ENCODE data around the gene MYLIP. TPM values are rescaled to one million over a fixed set of nuclear protein-coding genes. Genes with fewer than 3 reads are reported as not detected.

The MYLIP gene
- total RNA-seq, 2 experiments from 2014 or later: 17.3 to 17.6 TPM

- H3K4me1 Mint-ChIP-seq (ENCODE audit: low read depth): no peaks in the 10 kb centered on the region
- DNase-seq: no peak
Measured at GRCh38 chr6:16109659-16110305, 19.1 kb upstream of the MYLIP start.

GRCh38 chr6:16118825-16119224 is 10.1 kb upstream of the MYLIP start:
- Mint-ChIP-seq H3K36me3 (ENCODE audit: low read depth) (no peaks in the 10 kb centered on the region), H3K4me3 (no peak overlapping the region), H3K4me1 (ENCODE audit: low read depth) (no peaks in the 10 kb centered on the region), H3K27me3 (ENCODE audit: low read depth) (peaks cover 27% of the 10 kb centered on the region), H3K9me3 (ENCODE audit: insufficient read depth) (no peaks in the 10 kb centered on the region), H3K27ac (no peak overlapping the region)
- no peak for DNase-seq
- ChIA-PET POLR2A (no interaction called here), CTCF (interaction anchor here (1.0 to 1.7 kb wide), 2 partner anchors 10 to 64 kb away, joined by 6 read pairs; partner anchors contain the start of gene MYLIP)
- no peak for ATAC-seq

More at GRCh38 chr6:16109659-16110305, 19.1 kb upstream of the MYLIP start:
- Mint-ChIP-seq H3K27me3 (ENCODE audit: low read depth) (peaks cover 6% of the 10 kb centered on the region), H3K27ac (no peak overlapping the region), H3K9me3 (ENCODE audit: insufficient read depth) (no peaks in the 10 kb centered on the region), H3K36me3 (ENCODE audit: low read depth) (no peaks in the 10 kb centered on the region), H3K4me3 (no peak overlapping the region)
- CTCF ChIA-PET: no interaction called here
- ATAC-seq: no peak
- POLR2A ChIA-PET: no interaction called here

DNA sequence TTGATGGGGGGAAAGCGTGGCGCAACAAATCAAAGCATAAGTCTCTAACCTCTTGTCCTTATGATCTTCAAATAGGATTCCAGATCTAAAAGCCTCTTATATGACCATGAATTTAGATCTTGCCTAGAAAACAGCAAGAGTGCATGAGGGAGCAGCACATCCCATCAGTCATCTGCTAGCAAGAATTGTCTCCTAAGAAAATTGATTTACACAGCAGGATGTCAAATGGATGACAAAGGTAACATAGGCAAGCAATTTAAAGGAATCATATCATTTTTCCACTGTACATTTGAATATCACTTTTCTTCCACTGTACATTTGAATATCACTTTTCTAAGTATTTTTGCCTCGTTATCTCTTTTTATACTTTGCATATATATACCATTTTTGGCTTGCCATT is 7.5 kb upstream of the MYLIP start:
- Mint-ChIP-seq H3K27ac (no peak overlapping the region), H3K27me3 (ENCODE audit: low read depth) (peaks cover 30% of the 10 kb centered on the region), H3K4me3 (no peak overlapping the region), H3K9me3 (ENCODE audit: insufficient read depth) (no peaks in the 10 kb centered on the region), H3K4me1 (ENCODE audit: low read depth) (no peaks in the 10 kb centered on the region), H3K36me3 (ENCODE audit: low read depth) (no peaks in the 10 kb centered on the region)
- ChIA-PET POLR2A (no interaction called here), CTCF (interaction anchor here (1.3 kb wide), 1 partner anchor 430 kb away, joined by 3 read pairs; no protein-coding TSS in a partner anchor)
- ATAC-seq (no peak), DNase-seq (no peak)

GRCh38 chr6:16122197-16122596 is 6.7 kb upstream of the MYLIP start:
- POLR2A ChIA-PET: no interaction called here
- no peak overlapping the region for H3K27ac Mint-ChIP-seq
- no peak overlapping the region for H3K4me3 Mint-ChIP-seq
- no peak for ATAC-seq
- no peaks in the 10 kb centered on the region for H3K4me1 Mint-ChIP-seq (ENCODE audit: low read depth)
- H3K36me3 Mint-ChIP-seq (ENCODE audit: low read depth): no peaks in the 10 kb centered on the region
- H3K9me3 Mint-ChIP-seq (ENCODE audit: insufficient read depth): no peaks in the 10 kb centered on the region
- H3K27me3 Mint-ChIP-seq (ENCODE audit: low read depth): peaks cover 36% of the 10 kb centered on the region
- no peak for DNase-seq
- CTCF ChIA-PET: interaction anchor here (1.3 kb wide), 1 partner anchor 431 kb away, joined by 3 read pairs; no protein-coding TSS in a partner anchor

DNA sequence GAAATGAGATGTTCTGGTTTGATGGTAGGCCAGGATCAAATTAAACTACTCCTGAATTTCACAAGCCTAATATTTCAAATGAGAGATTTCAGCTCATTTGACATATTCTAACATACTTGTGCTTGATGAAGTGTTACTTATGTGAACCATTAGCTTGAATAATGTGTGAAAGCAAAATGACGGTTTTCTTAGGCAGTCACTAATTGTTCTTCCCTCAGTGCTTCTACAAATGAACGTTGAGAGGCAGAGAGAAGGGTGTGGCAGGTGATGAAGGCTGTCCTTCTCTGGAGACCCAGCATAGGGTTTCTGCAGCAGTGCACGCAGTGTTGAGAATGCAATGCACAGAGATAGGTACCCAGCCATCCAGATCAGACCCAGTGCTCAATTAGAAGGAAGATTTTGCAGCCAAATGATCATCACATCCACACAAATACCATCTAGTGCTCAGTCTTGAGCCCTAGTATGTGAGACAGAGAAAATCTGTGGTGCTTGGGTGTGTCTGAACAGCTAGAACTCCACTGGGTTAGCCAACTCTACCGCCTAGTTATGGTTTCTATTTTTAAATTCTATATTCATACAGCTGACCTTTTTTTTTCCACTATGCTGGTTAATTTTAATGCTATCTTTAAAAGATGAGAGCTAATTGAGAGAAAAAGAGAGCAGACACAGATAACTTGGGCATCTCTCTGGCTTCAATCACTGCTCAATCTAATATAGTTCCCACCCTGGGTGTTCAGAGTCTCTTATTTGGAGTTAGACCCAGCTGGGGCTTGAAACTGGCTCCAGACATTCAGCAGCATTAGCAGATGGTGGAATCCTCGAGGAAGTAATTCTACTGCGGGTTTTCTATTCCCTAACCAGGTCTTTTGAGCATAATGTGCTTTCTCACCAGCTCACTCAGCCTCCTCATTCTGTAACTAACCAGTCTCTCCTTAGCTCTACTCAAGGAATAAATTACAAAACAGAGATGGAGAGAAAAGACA is 4.4 kb upstream of the MYLIP start:
- POLR2A ChIA-PET: no interaction called here
- CTCF ChIA-PET: interaction anchor here (0.9 to 1.1 kb wide), 2 partner anchors 56 to 433 kb away, joined by 3 read pairs; no protein-coding TSS in a partner anchor

DNA sequence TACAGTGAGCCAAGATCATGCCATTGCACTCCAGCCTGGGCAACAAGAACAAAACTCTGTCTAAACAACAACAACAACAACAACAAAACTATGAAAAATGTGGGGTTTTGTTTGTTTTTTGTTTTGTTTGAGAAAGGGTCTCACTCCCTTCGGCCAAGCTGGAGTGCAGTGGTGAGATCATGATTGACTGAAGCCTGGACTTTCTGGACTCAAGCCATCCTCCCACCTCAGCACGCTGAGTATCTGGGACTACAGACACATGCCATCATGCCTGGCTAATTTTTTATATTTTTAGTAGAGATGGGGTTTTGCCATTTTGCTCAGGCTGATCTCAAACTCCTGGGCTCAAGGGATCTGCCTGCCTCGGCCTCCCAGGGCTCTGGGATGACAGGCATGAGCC is 2.8 kb upstream of the MYLIP start:
- Mint-ChIP-seq H3K27ac (no peak overlapping the region), H3K4me1 (ENCODE audit: low read depth) (peaks cover 7% of the 10 kb centered on the region), H3K36me3 (ENCODE audit: low read depth) (peaks cover 3% of the 10 kb centered on the region), H3K4me3 (no peak overlapping the region), H3K9me3 (ENCODE audit: insufficient read depth) (no peaks in the 10 kb centered on the region), H3K27me3 (ENCODE audit: low read depth) (peaks cover 39% of the 10 kb centered on the region)
- ChIA-PET CTCF (interaction anchor here (1.9 to 3.2 kb wide), 2 partner anchors 43 to 435 kb away, joined by 7 to 14 read pairs; no protein-coding TSS in a partner anchor), POLR2A (no interaction called here)
- DNase-seq (no peak), ATAC-seq (no peak)

More for the DNA sequence above, 4.4 kb upstream of the MYLIP start:
- H3K27ac Mint-ChIP-seq: no peak overlapping the region
- ATAC-seq (no peak), DNase-seq (no peak)
- peaks cover 3% of the 10 kb centered on the region for H3K4me1 Mint-ChIP-seq (ENCODE audit: low read depth)
- no peaks in the 10 kb centered on the region for H3K36me3 Mint-ChIP-seq (ENCODE audit: low read depth)
- H3K9me3 Mint-ChIP-seq (ENCODE audit: insufficient read depth): no peaks in the 10 kb centered on the region
- peaks cover 42% of the 10 kb centered on the region for H3K27me3 Mint-ChIP-seq (ENCODE audit: low read depth)
- no peak overlapping the region for H3K4me3 Mint-ChIP-seq

DNA sequence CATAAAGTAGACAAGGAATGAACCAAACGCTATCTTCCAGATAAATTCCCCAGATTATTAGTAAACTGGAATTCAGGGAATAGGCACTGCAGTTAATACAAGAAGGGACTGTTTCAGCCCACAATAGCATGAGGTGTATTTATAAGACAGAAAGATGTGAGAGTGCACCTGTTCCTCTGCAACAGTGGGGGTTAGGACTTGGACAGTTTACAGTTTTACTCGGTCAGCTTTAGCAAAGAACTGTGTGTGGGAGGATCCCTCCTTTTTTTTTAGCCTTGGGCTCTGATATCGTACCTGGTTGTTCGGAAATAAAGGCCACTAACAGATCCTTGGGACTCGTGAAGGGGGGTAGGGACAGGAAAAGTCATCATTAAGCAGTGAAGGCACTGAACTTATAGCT is 2.0 kb upstream of the MYLIP start:
- Mint-ChIP-seq H3K9me3 (ENCODE audit: insufficient read depth) (no peaks in the 10 kb centered on the region), H3K27ac (no peak overlapping the region), H3K4me3 (no peak overlapping the region), H3K27me3 (ENCODE audit: low read depth) (peaks cover 34% of the 10 kb centered on the region), H3K36me3 (ENCODE audit: low read depth) (peaks cover 10% of the 10 kb centered on the region), H3K4me1 (ENCODE audit: low read depth) (peaks cover 14% of the 10 kb centered on the region)
- ATAC-seq (no peak), DNase-seq (no peak)
- POLR2A ChIA-PET: interaction anchor here (0.6 kb wide), 1 partner anchor 1575 kb away, joined by 3 read pairs; no protein-coding TSS in a partner anchor
- CTCF ChIA-PET: interaction anchor here (1.1 to 3.2 kb wide), 3 partner anchors 9 to 436 kb away, joined by 3 to 14 read pairs (median 7); no protein-coding TSS in a partner anchor

GRCh38 chr6:16127471-16127870 is 1.4 kb upstream of the MYLIP start:
- peaks cover 12% of the 10 kb centered on the region for H3K36me3 Mint-ChIP-seq (ENCODE audit: low read depth)
- no peak for ATAC-seq
- POLR2A ChIA-PET: interaction anchor here (0.6 kb wide), 1 partner anchor 1575 kb away, joined by 3 read pairs; no protein-coding TSS in a partner anchor
- H3K9me3 Mint-ChIP-seq (ENCODE audit: insufficient read depth): no peaks in the 10 kb centered on the region
- DNase-seq: no peak
- CTCF ChIA-PET: interaction anchor here (0.9 to 4.6 kb wide), 8 partner anchors 8 to 436 kb away, joined by 3 to 77 read pairs (median 6); no protein-coding TSS in a partner anchor
- H3K27me3 Mint-ChIP-seq (ENCODE audit: low read depth): peaks cover 28% of the 10 kb centered on the region
- peaks cover 20% of the 10 kb centered on the region for H3K4me1 Mint-ChIP-seq (ENCODE audit: low read depth)
- no peak overlapping the region for H3K27ac Mint-ChIP-seq
- peak overlapping the region; percentile 29 for H3K4me3 Mint-ChIP-seq

DNA sequence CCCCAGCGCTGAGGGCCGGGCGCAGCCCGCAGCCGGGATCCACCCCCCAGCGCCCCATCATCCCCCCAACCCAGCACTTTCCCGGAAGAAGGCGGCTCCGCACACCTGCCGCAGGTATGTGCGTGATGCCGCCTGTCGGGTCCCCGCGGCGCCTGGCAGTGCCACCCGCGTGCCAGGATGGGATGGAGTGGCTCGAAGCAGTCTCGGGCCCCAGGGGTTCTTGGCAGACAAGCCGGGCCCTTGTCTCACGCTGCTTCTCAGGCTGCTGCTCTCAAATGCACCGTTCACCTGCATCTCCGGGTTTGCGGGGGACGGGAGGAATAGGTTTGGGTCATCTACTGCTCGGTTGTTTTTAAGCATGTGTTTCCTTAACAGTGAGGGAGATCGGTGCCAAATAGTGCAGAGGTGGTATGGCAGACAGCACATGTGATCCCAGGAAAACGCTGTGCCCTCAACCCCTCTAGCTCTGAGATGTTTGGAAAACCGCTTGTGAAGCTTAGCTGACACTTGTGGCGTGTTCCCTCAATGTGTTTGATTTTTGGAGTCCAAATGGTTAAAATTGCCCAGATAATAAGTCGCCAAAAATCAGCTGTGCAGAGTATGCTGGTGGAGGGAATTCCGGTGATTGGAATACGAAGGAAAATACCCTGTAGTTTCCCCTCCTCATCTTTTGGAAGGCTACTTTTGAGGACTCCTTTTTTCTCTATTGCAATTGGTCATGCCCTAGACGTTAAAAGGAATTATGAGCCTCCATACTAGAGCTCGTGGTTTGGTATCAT is 926 bp downstream of the MYLIP start:
- ChIA-PET POLR2A (interaction anchor here (0.6 to 3.8 kb wide), 10 partner anchors 8 to 468 kb away, joined by 3 to 61 read pairs (median 3); no protein-coding TSS in a partner anchor), CTCF (interaction anchor here (1.2 to 4.6 kb wide), 5 partner anchors 33 to 438 kb away, joined by 8 to 77 read pairs (median 11); no protein-coding TSS in a partner anchor)
- Mint-ChIP-seq H3K27me3 (ENCODE audit: low read depth) (peaks cover 16% of the 10 kb centered on the region), H3K4me1 (ENCODE audit: low read depth) (peaks cover 42% of the 10 kb centered on the region), H3K36me3 (ENCODE audit: low read depth) (peaks cover 31% of the 10 kb centered on the region), H3K27ac (peak overlapping the region; percentile 85), H3K4me3 (peak overlapping the region; percentile 88), H3K9me3 (ENCODE audit: insufficient read depth) (no peaks in the 10 kb centered on the region)
- ATAC-seq: no peak
- peak; percentile 50 for DNase-seq

DNA sequence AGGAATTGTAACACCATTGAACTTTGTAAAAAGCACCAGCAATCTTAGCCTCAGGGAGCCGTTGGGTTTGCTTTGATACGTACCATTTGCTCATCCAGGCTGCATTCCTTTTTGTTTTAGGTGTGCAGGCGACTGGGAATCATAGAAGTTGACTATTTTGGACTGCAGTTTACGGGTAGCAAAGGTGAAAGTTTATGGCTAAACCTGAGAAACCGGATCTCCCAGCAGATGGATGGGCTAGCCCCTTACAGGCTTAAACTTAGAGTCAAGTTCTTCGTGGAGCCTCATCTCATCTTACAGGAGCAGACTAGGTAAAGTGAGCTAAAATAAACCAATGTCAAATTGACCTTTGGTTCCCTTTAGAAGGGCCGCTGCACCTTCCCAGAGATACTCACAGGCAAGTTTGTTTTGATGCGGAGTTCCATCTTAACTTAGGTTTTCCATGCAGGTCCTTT is 1.6 kb downstream of the MYLIP start:
- Mint-ChIP-seq H3K27me3 (ENCODE audit: low read depth) (peaks cover 14% of the 10 kb centered on the region), H3K4me1 (ENCODE audit: low read depth) (peaks cover 49% of the 10 kb centered on the region), H3K27ac (peak overlapping the region; percentile 85), H3K36me3 (ENCODE audit: low read depth) (peaks cover 37% of the 10 kb centered on the region), H3K9me3 (ENCODE audit: insufficient read depth) (no peaks in the 10 kb centered on the region), H3K4me3 (peak overlapping the region; percentile 88)
- no peak for DNase-seq
- ChIA-PET POLR2A (interaction anchor here (0.6 to 3.8 kb wide), 9 partner anchors 12 to 229 kb away, joined by 3 to 61 read pairs (median 3); no protein-coding TSS in a partner anchor), CTCF (interaction anchor here (1.1 to 4.6 kb wide), 8 partner anchors 28 to 439 kb away, joined by 4 to 77 read pairs (median 7); no protein-coding TSS in a partner anchor)
- no peak for ATAC-seq
